DMS153 treated with DMSO at 0.1 percent for 48 hours (cell line): Measurements from ENCODE around the gene C5orf22.
A peak's percentile ranks its signal among the peaks of the same experiment; 100 is the strongest.
"Not testable (repeated sequence)": the region's sequence is repeated elsewhere in the genome, so short reads cannot be mapped to it uniquely, and the experiment has no call there.

ENCODE experiments used
- DNase-seq: peaks from one replicate; lab custom pipeline; 2025; ENCODE audit not compliant: unreplicated experiment; lab: John Stamatoyannopoulos, UW

Gene C5orf22

DNA sequence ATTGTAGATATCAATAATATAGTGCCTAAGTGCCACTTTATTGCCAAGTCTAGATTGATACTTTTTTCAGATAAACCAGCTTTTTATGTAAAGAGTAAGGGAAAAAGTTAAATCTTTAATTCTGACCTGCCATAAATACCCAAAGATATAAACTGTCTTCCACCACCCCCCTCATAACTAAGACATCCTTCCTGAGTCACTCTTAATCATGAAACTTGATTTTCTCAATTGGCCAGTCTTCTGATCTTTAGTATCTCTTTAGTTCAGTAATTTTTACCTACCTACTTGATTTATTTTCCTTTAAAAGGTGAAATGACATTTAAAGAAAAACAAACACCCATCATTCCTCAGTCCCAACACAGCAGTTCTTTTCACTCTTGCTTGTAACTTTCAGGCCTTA, 21.8 kb downstream of the C5orf22 start:
- no peak for DNase-seq

DNA sequence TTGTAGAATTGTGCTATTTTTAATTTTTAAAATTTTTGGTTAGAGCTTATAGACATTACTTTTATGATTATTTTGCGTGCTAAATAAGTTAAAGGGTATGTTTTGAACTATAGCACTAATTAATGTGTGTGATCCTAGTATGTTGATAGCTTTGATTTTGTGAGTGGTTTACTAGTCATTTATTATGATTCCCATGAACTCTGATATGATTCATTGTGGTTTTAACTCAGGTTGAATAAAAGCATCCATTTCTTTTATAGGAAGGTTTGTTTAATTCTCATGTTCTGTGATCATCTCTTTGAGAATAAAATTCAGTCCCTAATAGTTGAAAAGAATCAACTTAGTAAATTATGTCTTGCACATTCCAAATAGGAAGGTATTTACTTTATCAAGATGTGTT, 22.5 kb downstream of the C5orf22 start:
- DNase-seq = no peak

DNA sequence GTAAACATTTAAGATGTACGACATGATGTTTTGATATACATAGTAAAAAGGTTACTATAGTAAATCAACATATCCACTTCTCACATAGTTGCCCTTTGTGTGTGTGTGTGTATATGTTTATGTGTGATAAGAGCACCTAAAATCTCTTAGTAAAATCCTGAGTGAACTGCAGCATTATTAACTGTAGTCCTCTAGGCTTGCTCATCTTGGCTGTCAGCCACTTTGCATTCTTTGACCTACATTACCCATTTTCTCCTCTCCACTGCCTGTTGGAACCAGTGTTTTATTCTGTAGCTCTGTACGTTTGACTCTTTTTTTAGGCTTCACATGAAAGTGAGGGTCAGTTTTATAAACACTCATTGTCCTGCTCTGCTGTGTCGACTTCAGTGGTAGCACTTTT, 24.4 kb downstream of the C5orf22 start:
- no peak for DNase-seq

DNA sequence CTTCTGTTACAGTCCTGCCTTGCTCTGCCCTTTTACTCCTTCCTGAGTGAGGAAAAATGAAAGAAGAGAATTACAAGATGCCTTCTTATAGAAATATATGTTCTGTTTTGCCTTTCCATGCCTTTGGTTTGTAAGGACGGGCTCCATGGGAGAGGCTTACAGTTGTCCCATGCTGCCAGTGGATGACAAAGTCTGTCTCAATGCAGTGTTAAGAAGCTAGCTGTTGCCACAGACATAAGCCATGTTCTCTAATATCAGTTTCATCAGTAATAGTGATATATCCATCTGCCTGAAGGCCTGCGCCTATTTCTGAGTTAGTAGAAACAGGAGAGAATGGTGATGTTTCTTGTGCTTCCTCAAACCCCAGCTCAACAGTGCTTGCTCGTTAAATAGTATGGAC, 27.8 kb downstream of the C5orf22 start:
- no peak for DNase-seq

DNA sequence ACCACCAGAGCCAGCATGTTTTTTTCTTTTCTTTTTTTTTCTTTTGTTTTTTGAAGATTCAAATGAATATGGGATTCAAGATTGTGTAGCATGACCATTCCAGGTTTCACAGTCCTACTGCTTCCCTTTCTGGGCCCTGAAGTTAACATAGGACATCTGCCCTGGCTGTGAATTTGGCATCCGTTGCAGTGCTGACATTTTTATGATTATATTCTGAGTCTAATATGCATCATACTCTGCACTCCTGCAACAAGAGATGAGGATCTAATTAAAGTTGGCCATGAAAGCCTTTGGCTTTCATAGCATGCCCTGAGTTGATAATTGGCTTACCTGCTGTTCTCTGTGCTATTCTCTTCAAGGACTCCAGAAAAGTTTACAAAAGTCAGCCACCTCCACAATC, 29.8 kb downstream of the C5orf22 start:
- no peak for DNase-seq

DNA sequence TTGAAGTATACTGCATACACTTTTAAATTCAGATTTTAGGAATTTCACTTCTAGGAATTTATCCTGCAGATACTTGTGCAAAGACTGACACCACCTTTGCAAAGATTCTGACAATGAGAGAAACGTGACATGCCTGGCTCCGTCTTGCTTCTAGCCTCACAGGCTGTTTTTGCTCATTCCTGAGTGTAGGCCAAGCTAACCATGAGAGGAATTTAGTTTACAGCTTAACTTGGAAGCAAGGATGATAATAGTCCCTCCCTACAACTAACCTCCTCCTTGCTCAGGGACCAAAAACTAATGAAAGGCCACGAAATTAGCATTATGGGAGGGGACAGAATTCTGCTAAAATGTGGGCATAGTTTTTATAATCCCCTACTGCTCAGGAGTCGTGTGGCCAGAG, 31.1 kb downstream of the C5orf22 start:
- no peak for DNase-seq

DNA sequence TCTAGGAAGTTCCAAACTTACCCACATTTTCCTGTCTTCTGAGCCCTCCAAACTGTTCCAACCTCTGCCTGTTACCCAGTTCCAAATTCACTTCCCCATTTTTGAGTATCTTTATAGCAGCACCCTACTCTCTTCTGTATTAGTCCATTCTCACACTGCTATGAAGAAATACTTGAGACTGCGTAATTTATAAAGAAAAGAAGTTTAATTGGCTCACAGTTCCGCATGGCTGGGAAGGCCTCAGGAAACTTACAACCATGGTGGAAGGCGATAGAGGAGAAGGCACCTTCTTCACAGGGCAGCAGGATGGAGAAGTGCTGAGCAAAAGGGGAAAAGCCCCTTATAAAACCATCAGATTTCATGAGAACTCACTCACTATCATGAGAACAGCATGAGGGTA, 34.3 kb downstream of the C5orf22 start:
- DNase-seq = not testable (repeated sequence)

DNA sequence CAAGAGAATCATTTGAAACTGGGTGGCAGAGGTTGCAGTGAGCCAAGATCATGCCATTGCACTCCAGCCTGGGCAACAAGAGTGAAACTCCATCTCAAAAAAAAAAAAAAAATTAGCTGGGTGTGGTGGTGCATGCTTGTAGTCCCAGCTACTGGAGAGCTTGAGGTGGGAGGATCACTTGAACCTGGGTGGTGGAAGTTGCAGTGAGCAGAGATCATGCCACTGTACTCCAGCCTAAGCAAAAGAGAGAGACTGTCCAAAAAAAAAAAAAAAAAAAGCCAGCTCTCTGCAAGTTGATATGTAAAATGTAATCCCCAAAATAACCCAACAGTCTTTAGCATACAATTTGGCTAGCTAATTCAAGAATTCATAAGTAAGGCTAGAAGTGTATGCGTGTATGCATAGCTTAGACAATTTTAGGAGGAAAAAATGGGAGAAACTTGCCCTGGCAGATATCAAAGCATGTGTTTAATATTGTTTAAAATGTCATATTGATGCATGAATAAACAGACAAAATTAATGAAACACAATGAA, 36.3 kb downstream of the C5orf22 start:
- no peak for DNase-seq

DNA sequence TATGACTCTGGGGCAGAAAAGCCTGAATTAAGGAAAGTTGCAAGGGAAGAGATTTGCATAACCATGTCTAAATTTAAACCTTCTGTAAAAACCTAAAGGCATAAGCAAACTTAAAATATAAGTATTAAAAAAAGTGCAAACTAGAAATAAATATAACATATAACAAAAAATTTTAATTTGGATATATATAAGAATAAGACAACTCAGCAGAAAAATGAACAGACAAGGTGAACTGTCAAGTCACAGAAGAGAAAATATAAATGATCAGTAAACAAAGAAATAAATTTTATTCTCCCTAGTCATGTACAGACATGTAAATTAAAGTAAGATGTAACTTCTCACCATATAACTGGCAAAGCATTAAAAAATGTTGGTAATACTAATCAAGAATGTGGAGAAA, 37.0 kb downstream of the C5orf22 start:
- DNase-seq = no peak

DNA sequence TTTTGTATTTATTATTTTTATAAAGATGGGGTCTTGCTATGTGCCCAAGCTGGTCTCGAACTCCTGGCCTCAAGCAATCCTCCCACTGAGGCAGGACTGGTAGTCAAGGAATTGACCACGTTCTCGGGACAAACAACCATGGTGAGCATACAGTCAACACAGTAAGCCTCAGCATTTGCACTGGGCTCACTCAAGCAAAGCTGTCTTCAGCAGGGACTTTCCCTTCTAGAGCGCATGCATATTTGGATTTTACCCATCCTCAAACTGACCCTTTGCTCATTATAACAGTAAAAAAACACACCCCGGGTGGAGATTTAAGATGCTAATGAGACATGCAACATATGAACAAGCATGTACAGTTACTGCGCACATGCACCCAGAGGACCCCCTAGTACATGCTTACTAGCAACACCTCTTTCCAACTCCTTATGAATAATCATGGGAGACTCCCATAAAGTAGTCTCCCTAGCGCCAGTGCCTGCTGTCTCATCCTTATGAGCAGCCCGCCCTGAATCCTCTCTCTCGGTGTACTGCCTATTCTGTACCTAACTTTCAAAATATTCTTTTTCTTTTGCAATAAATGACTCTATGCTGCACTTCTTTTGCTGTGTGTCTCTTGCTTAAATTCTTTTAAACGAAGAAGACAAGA, 41.5 kb downstream of the C5orf22 start:
- DNase-seq = no peak

DNA sequence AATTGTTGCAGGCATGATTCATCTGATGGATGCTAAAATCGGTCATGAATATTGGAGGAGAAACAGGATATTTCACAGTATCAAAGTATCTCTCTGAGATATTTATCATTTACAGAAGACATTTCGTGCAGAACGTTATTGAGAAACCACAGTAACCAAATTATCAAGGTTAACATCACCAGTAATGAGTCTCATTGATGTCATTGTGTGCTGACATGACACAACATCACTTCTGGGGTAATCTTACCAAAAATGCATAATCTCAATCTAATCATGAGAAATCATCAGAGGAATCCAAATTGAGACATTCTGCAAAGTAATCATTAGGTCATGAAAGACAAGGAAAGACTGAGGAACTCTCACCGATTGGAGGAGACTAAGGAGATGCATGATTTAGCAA, 42.7 kb downstream of the C5orf22 start:
- no peak for DNase-seq

DNA sequence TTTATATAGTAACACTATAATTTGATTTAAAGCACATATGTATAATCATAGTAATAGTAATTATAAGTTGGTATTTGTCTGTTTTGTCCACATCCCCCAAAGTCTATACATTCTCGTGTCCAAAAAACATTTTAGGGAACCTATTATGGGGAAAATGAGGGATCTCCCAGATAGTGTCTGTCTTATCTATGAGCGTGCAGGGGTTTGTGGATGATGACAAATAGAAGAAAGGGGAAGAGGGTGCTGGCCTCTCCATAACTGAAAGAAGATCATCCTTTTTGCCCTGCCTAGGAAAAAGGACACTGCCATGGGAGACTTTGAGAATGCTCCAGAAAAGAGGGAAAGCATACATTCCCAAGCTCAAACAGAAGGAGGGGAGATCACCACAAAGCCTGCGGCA, 45.3 kb downstream of the C5orf22 start:
- no peak for DNase-seq

DNA sequence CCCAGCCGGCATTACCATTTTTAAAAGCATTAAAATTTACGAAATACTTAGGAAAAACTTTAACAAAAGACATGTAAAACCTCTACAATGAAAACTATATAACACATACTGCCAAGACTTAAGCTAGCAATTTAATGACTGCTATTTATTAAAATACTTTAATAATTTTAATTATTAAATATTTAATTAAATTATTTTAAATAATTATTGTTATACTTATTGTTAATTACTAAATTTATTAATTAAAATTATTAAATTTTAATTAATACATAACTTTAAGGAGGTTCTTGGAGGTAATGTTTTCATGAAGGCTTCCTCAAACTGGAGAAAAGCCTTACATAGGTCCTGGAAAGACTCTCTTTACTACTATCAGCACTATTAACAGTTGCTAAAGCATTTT, 47.5 kb downstream of the C5orf22 start:
- DNase-seq = no peak

DNA sequence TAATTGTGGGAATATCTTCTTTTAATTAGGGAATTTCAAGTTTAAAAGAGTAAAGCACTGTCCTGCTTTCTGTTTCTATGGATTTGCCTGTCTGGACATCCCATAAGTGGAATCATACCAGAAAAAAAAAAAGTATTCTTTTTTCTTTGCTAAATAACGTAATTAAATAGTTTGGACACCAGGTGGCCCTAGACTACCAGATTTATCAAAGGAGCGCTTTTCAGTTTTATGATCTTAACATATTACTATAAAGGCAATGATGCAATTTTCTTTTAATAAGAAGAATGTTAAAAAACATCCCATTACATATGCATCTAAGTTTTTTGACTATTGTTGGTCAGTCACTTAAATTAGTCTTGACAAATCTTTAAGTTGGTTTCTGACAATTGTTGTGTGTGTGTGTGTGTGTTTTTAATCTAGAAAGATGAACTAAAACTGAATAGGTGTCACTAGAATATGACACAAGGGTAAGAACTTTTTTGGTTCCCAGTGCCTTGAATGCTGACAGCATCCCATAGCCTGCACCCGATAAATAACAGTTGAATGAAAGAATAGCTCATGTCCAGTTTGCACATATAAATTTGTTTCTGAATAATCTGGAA, 49.5 kb downstream of the C5orf22 start:
- peak; percentile 35 for DNase-seq

DNA sequence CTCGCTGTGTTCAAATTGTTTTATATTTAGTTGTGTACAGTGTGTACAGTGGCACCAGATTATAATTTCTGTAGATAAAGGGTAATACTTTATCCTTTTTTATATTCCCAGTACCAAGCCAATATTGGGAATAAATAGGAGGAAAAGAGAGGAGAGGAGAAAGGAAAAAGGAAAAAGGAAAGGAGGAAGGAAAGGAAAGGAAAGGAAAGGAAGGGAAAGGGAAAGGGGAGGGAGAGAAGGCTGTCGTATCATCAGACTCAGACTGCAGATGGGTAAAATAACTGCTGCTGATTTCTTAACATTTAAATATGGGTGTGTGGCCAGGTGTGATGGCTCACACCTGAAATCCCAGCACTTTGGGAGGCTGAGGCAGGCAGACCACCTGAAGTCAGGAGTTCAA, 51.0 kb downstream of the C5orf22 start:
- DNase-seq = no peak

DNA sequence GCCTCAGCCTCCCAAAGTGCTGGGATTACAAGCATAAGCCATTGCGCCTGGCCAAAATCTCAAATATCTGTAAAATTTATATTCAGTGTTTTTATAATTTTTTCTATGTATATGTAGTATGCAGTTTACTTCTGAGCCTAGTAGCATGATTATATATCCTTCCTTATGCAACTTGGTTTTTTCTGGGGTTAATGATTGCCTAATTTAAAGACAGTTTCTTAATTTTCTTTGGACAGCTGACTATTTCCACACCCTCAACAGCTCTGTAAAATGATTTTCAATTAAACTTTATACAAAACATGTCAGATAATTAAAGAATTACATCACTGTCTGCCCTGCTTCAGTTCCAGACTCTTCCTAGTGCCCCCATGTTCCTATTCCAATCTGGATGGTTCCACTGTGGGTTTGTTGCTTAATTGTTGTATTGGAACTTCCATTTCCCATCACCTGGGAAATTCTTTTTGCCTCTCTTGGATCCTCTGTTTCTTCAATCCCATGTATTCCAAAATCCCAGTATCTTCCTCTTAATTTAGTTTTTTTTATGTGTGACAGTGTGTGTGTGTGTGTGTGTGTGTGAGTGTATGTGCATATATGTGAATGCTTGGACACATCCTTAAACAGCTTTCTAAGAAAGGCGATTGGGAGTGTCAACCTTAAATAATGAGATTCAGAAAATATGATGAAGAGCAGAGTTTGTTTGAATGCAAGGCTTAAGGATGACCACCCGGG, 53.2 kb downstream of the C5orf22 start:
- DNase-seq = no peak

DNA sequence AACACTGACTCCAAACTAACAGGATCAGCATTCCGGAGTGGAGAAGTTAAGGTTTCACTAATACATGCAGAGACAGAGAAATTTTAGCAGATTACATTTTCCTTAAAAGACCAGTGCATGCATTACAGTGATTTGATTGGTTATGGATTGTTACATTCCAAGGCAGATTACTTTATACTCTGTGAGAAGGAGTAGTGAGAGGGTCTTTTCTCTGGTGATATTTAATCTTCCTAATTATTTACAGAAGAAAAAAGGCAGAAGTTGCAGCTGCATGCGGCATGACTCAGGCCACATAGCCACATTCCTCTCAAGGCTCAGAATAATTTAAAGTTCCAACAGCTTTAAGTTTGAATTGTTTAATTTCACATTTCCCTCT, 53.8 kb downstream of the C5orf22 start:
- DNase-seq = no peak

DNA sequence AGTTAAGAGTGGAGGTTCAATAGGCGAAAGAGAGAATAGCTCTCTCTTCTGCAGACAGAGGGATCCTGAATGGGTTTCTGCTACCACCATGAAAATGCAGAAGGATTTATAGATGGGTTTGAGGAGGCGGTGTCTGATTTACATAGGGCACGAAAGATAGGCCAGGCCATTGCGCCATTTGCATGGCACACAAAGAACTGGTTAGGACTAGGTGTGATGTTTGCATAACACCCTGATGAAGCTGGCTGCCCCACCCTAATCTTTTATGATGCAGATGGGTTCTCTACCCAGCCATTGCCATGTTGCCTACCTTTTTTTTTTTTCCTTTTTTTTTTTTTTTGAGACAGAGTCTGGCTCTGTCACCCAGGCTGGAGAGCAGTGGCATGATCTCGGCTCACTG, 55.4 kb downstream of the C5orf22 start:
- no peak for DNase-seq

DNA sequence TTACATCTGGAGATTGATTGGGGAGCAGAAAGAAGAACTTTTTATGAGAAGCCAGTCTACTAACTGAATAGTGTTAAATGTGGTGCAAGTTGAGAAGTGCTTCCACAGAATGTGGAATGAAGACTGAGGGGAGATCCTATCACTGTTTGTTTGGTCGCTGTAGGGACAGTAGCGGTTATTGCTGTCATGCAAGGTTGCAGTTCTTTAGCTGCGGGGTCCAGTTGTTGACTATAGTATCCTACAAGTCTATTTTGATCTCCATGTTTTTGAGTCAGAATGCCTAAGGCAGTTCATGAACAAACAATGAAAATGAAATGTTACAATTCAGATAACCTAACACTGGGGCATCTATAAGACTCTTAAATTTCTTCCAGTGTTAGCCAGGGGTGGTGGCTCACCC, 61.6 kb downstream of the C5orf22 start:
- DNase-seq = no peak

DNA sequence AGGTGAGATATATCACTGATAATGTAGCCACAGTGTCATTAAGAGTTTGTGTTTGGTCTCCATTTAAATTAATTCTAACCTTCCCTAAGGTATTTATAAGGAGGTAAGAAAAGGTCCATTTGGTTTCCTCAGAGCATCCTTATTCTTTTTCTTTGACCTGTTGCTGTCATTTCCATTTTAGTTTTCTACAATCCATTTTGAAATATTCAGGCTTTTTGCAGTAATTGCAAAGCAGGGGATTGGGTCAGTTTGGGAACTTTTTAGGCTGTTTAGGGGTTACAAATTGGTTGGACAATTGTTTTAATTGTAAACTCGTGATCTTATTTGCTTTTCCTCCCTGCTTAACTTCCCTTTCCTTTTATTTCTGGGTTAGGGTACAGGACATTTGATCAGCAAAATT, 64.3 kb downstream of the C5orf22 start:
- no peak for DNase-seq

DNA sequence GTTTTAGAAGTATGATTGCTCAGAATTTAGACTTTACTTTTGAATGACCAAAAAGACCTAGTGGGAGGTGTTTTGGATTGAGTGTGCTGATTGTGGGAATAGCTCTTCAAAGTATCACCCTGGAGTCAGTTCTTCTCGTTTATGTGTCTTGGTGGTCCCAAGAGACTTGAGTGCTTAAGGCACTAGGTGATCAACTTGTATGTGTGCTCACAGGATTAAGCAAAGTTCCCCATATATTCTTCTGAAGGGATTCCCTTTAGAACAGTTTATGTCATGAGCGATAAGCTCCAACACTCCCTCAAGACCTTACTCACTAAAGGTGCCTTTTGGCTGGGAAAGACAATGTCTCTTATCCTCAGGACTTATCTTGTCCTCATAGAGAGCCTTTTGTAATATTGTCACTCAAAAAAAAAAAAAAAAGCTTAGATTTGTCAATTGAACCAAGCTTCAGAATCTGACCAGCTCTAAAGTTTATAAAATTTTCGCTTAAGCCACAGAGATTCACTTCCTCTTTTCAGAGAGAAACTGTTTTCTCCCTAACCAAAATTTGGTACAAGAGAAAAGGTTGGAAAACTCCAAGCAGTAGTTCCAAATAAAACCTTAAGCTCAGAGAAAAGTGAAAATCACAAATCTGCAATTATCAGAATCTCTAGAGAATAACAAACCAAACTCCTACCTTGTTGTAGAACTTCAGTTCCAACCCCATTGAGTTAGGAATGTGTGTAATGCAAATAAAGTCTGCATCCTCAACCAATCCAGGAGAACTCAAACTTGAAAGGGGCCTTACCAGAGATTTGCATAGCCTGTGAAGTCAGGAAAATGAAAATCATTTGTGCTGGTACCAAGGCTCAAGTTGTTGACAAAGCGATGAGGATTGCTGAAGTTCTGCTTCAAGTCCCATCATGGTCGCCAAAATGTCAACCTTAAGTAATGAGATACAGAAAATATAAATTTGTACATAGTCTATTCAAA, 66.8 kb downstream of the C5orf22 start:
- no peak for DNase-seq
